ENCODE data around the gene NUDT14.

DNA sequence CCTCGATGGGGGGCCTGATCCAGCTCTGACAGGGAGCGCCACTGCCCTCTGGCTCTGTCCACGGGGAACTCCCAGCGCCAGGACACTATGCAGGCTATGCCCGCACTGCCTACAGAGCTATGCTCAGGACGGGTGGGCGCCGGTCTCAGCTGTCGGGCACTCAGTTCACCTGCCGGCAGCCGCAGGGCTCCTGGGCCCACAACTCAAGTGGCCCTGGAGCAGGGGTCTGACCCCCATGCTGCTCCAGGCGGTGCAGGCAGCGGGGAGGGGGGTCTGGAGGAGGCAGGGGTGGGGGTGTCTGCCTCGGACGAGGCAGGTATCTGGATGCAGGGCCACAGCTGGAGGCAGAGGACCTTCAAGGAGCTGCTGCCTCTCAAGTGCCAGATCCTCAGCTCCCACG, 28.5 kb upstream of the NUDT14 start:
- TF ChIP-seq SIN3A (IDR thresholded peaks at IDR 0.05; ENCODE audit: borderline replicate concordance, insufficient read depth, low read length) (no peak), POLR2AphosphoS5 (IDR thresholded peaks at IDR 0.05; ENCODE audit: low read depth, low read length) (no peak), TAF1 (IDR thresholded peaks at IDR 0.05; ENCODE audit: borderline replicate concordance, insufficient read depth, low read length) (no peak)
- TF ChIP-seq, protein P1, sequence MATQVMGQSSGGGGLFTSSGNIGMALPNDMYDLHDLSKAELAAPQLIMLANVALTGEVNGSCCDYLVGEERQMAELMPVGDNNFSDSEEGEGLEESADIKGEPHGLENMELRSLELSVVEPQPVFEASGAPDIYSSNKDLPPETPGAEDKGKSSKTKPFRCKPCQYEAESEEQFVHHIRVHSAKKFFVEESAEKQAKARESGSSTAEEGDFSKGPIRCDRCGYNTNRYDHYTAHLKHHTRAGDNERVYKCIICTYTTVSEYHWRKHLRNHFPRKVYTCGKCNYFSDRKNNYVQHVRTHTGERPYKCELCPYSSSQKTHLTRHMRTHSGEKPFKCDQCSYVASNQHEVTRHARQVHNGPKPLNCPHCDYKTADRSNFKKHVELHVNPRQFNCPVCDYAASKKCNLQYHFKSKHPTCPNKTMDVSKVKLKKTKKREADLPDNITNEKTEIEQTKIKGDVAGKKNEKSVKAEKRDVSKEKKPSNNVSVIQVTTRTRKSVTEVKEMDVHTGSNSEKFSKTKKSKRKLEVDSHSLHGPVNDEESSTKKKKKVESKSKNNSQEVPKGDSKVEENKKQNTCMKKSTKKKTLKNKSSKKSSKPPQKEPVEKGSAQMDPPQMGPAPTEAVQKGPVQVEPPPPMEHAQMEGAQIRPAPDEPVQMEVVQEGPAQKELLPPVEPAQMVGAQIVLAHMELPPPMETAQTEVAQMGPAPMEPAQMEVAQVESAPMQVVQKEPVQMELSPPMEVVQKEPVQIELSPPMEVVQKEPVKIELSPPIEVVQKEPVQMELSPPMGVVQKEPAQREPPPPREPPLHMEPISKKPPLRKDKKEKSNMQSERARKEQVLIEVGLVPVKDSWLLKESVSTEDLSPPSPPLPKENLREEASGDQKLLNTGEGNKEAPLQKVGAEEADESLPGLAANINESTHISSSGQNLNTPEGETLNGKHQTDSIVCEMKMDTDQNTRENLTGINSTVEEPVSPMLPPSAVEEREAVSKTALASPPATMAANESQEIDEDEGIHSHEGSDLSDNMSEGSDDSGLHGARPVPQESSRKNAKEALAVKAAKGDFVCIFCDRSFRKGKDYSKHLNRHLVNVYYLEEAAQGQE (IDR thresholded peaks at IDR 0.05; ENCODE audit: insufficient read depth in 1 of 2, low read depth in 2 of 2, low read length in 2 of 2), result no peak

Measured in PFSK-1 (cell line).